Myometrial cell (primary cell): ENCODE data around the gene ASB16. TPM values are rescaled to one million over a fixed set of nuclear protein-coding genes. Genes with fewer than 3 reads are reported as not detected.

Experiments
- total RNA-seq: library from RNA; depleted of rRNA; stranded (reverse); fragments of >200 nt; gene quantifications from 2 replicates; pipeline ENCODE4 v1.2.3, GENCODE V29; 2015

ASB16 gene
- total RNA-seq = not detected in 2 replicates

DNA sequence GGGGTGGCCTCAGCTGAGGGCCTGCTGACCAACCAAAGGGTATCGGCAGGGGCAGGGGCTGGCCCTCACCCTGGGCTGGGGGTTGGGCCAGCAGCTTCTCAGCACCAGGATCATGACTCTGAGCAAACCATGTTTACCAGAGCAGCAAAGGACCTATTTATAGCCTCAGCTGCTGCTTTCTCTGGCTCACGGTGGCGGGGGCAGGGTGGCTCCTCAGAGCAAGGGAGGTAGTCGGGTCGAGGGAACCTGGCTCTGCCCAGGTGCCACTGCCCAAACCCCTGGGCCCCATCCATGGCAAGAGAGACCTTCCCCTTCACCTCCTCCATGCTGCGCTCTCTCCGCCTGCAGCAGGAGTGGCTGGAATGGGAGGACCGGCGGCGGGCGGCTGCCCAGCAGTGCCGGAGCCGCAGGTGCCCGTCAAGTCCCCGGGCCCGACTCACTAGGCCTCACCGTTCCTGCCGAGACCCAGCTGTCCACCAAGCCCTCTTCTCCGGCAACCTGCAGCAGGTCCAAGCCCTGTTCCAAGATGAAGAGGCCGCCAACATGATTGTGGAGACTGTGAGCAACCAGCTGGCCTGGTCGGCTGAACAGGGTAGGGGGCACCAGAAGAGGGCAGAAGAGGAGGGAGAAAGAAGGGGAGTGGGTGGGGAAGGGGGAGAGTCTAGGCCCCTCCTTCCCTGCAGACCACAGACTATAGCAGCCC is at the start of gene ASB16:
Gene ASB16, plus strand, starts transcription at position 206 of the 703 bp plus-strand sequence. Its CDS starts 86 bp downstream, at position 292.

GRCh38 chr17:44123356-44124117 is 47.0 kb upstream of the ASB16 start, which contains the start of gene HDAC5:
HDAC5 (minus strand) TSS chr17:44123641; CDS start chr17:44117515, 6,126 bp downstream.

DNA sequence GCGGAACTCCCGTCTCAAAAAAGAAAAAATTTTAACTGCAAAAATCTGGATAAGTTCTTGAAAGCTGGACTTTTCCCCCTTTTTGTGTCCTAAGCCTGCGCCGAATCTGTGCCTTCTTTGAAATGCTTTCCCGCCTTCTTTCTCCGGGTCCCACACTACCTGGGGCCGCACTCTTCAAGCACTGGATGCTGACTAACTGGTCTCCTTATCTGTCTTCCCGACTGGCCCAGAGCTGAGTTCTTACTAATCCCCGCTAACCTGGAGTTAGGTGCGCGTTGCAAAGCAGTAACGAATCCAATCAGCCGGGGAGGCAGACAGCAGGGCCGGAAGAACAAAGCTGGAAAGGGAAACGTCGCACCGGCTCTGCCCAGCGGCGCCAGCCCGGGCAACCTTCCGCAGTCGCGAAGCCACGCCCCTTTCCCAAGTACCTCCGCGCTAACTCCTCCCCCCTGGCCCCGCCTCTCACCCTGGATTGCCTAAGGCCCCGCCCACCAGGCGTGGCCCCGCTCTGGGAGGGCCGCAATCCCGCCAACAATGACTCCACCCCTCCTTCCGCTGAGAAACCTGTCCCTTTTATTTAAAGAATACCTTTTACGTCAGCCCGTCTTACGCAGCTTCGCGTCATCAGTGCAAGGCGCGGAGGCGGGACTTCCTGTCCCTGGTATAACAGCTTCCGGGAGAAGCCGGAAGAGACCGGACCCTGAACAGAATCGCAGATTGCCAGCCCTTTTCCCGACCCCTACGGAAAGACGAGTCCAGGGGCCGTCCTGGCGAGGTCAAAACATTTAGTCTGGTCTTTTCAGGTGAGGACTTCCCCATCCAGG is 16.0 kb downstream of the ASB16 start, which contains the start of gene TMUB2:
Gene TMUB2, plus strand, starts transcription at position 666 of the 824 bp plus-strand sequence. CDS start 737 bp downstream, outside the sequence.

GRCh38 chr17:44199553-44200477 is 29.3 kb downstream of the ASB16 start, which contains the start of gene ATXN7L3:
ATXN7L3 (minus strand) TSS chr17:44199884; CDS start chr17:44198070, 1,814 bp downstream.

GRCh38 chr17:44219616-44220212 is 49.2 kb downstream of the ASB16 start, which contains the start of gene UBTF:
UBTF (minus strand) TSS chr17:44219675; CDS start chr17:44218229, 1,446 bp downstream.

Other genes with a start within 250 kb of the ASB16 start
- not detected in 2 replicates for gene PPY, start 228.2 kb upstream of the ASB16 start, total RNA-seq
- not detected in 2 replicates for gene PYY, start 216.8 kb upstream of the ASB16 start, total RNA-seq
- gene NAGS, start 166.1 kb upstream of the ASB16 start, total RNA-seq = 10.1 and 10.8 TPM in 2 replicates
- 78.2 and 83.9 TPM in 2 replicates for gene TMEM101, start 155.7 kb upstream of the ASB16 start, total RNA-seq
- gene LSM12, start 104.0 kb upstream of the ASB16 start, total RNA-seq = 50.2 and 60.8 TPM in 2 replicates
- gene G6PC3, start 100.0 kb upstream of the ASB16 start, total RNA-seq = 44.8 and 57.4 TPM in 2 replicates
- 28.0 and 38.5 TPM in 2 replicates for gene HDAC5, start 47.1 kb upstream of the ASB16 start, total RNA-seq
- gene HROB, start 28.8 kb upstream of the ASB16 start, total RNA-seq = 4.0 and 5.7 TPM in 2 replicates
- 26.8 and 45.3 TPM in 2 replicates for gene TMUB2, start 16.3 kb downstream of the ASB16 start, total RNA-seq
- gene ATXN7L3, start 29.2 kb downstream of the ASB16 start, total RNA-seq = 45.6 and 50.9 TPM in 2 replicates
- 30.6 and 35.4 TPM in 2 replicates for gene UBTF, start 49.0 kb downstream of the ASB16 start, total RNA-seq
- gene SLC4A1, start 97.4 kb downstream of the ASB16 start, total RNA-seq = not detected in 2 replicates
- gene RUNDC3A, start 137.9 kb downstream of the ASB16 start, total RNA-seq = not detected in 2 replicates
- 92.5 and 99.2 TPM in 2 replicates for gene SLC25A39, start 154.1 kb downstream of the ASB16 start, total RNA-seq
- gene GRN, start 174.6 kb downstream of the ASB16 start, total RNA-seq = 220 and 254 TPM in 2 replicates
- gene FAM171A2, start 193.1 kb downstream of the ASB16 start, total RNA-seq = 2.1 and 11.5 TPM in 2 replicates
- gene ITGA2B, start 218.9 kb downstream of the ASB16 start, total RNA-seq = 0.86 TPM in 1 of 2 replicates, not detected in the other